SH-SY5Y (cell line): ENCODE data around the gene PHLDA3.

Experiments
- GATA2 ChIP-seq: IDR thresholded peaks from 2 replicates; pipeline ENCODE4 v1.6.1; 2011; ENCODE audit warnings: mild to moderate bottlenecking, low read depth, low read length
- GATA3 ChIP-seq: IDR thresholded peaks from 2 replicates; pipeline ENCODE4 v1.6.1; 2011; ENCODE audit warnings: low read depth, mild to moderate bottlenecking, low read length, moderate library complexity

GRCh38 chr1:201486187-201486586, 17.2 kb upstream of the PHLDA3 start:
- TF ChIP-seq GATA2 (no peak), GATA3 (no peak)
